ENCODE data around the gene FAF1. TPM values are rescaled to one million over a fixed set of nuclear protein-coding genes. Genes with fewer than 3 reads are reported as not detected.
A peak's percentile ranks its signal among the peaks of the same experiment; 100 is the strongest.

Gene FAF1
- total and polyA plus RNA-seq, 9 of the 15 experiments (the other 6 are each of a cell fraction or from before 2014, with no cell fraction given): 48.7 to 225 (median 118) TPM

DNA sequence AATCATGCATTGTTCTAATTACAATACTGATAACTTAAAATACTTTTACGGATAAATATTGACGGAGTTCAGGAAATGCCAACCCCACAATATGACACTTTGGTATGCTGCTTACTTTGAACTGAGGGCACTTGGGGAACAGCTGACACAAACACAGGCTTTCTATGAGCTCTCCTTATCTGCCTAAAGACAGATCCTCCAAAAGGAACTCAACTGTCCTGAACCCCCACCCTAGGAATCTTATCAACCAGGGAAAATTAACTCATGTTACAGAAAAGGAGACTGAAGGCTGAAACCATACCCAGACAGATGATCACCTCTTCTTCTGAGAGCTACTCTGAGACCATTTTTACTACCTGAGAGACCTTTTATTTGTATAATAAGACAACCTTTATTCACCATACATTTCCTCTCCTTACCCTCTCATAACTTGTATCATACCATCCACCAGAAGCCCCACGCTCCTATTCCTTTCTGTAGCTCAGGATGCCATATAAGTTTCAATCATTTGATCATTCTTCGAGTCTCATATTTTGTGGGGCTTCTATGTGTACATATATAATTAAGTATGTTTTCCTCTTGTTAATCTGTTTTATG is 239.5 kb downstream of the FAF1 start (continued):
- no peak for TF ChIP-seq ZNF175 (CRISPR knock-in tag; IDR thresholded peaks at IDR 0.05; ENCODE audit: low read depth)
- TF ChIP-seq TSHZ1 (CRISPR knock-in tag; IDR thresholded peaks at IDR 0.05): no peak
- no peak for TF ChIP-seq ZBTB7A (IDR thresholded peaks at IDR 0.05; ENCODE audit: borderline replicate concordance, control insufficient read depth, low read depth, low read length)
- TF ChIP-seq, protein P1, sequence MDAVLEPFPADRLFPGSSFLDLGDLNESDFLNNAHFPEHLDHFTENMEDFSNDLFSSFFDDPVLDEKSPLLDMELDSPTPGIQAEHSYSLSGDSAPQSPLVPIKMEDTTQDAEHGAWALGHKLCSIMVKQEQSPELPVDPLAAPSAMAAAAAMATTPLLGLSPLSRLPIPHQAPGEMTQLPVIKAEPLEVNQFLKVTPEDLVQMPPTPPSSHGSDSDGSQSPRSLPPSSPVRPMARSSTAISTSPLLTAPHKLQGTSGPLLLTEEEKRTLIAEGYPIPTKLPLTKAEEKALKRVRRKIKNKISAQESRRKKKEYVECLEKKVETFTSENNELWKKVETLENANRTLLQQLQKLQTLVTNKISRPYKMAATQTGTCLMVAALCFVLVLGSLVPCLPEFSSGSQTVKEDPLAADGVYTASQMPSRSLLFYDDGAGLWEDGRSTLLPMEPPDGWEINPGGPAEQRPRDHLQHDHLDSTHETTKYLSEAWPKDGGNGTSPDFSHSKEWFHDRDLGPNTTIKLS (IDR thresholded peaks at IDR 0.05; ENCODE audit: borderline replicate concordance, low read depth): no peak
- TF ChIP-seq, protein P2, sequence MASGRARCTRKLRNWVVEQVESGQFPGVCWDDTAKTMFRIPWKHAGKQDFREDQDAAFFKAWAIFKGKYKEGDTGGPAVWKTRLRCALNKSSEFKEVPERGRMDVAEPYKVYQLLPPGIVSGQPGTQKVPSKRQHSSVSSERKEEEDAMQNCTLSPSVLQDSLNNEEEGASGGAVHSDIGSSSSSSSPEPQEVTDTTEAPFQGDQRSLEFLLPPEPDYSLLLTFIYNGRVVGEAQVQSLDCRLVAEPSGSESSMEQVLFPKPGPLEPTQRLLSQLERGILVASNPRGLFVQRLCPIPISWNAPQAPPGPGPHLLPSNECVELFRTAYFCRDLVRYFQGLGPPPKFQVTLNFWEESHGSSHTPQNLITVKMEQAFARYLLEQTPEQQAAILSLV (tag; IDR thresholded peaks at IDR 0.05): no peak
- TF ChIP-seq ERF (CRISPR knock-in tag; IDR thresholded peaks at IDR 0.05): no peak
- no peak for TF ChIP-seq RFX5 (IDR thresholded peaks at IDR 0.05; ENCODE audit: low read depth, low read length)
- no peak for TF ChIP-seq TSC22D4 (tag; IDR thresholded peaks at IDR 0.05)
- TF ChIP-seq XRCC3 (IDR thresholded peaks at IDR 0.05): no peak
- TF ChIP-seq ZNF184 (CRISPR knock-in tag; IDR thresholded peaks at IDR 0.05): no peak
- TF ChIP-seq HDAC3 (IDR thresholded peaks at IDR 0.05; ENCODE audit: borderline replicate concordance, partially characterized antibody): no peak
- TF ChIP-seq ZNF766 (CRISPR knock-in tag; conservative IDR thresholded peaks at IDR 0.05): no peak; the same call in 1 of the 2 replicates
- peak; percentile 39; the same call in 1 of the 2 replicates for TF ChIP-seq PHB2 (IDR thresholded peaks at IDR 0.05; ENCODE audit: low read depth)
- TF ChIP-seq, protein P3, sequence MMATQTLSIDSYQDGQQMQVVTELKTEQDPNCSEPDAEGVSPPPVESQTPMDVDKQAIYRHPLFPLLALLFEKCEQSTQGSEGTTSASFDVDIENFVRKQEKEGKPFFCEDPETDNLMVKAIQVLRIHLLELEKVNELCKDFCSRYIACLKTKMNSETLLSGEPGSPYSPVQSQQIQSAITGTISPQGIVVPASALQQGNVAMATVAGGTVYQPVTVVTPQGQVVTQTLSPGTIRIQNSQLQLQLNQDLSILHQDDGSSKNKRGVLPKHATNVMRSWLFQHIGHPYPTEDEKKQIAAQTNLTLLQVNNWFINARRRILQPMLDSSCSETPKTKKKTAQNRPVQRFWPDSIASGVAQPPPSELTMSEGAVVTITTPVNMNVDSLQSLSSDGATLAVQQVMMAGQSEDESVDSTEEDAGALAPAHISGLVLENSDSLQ (IDR thresholded peaks at IDR 0.05): peak; percentile 51; the same call in 1 of the 2 replicates
- TF ChIP-seq ATF7 (IDR thresholded peaks at IDR 0.05): peak; percentile 39; the same call in 1 of the 2 replicates
- no peak for TF ChIP-seq HNRNPK (IDR thresholded peaks at IDR 0.05; ENCODE audit: low read depth, low read length, poor library complexity, severe bottlenecking)
- TF ChIP-seq, protein P4, sequence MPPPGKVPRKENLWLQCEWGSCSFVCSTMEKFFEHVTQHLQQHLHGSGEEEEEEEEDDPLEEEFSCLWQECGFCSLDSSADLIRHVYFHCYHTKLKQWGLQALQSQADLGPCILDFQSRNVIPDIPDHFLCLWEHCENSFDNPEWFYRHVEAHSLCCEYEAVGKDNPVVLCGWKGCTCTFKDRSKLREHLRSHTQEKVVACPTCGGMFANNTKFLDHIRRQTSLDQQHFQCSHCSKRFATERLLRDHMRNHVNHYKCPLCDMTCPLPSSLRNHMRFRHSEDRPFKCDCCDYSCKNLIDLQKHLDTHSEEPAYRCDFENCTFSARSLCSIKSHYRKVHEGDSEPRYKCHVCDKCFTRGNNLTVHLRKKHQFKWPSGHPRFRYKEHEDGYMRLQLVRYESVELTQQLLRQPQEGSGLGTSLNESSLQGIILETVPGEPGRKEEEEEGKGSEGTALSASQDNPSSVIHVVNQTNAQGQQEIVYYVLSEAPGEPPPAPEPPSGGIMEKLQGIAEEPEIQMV (tag; conservative IDR thresholded peaks at IDR 0.05; ENCODE audit: low read depth): no peak
- no peak for TF ChIP-seq TAF7 (tag; IDR thresholded peaks at IDR 0.05)
- no peak for TF ChIP-seq PYGO2 (tag; IDR thresholded peaks at IDR 0.05)
- no peak for TF ChIP-seq CHD1 (IDR thresholded peaks at IDR 0.05; ENCODE audit: low read length)

All from K562 (cell line).